ENCODE results near the gene PAM.
"Not testable (repeated sequence)": the region's sequence is repeated elsewhere in the genome, so short reads cannot be mapped to it uniquely, and the experiment has no call there.

Gene PAM

DNA sequence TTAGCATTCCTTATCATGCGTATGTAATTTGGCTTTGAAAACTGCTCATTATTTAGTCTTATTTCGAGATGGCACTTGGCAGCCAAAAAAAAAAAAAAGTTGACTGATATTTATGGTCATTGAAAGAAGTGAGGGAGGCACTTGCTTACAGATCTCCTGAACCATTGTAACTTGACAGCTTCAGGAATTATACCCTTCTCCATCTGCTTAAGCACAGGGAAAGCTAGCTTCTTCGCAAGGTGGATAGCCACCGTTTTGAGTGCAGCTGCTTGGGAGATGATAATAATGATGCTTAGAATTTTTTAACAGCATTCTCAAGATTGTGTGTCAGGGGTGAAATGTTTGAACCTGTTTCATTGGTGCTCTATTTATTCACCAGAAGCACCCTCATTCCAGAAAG lies 248.8 kb downstream of the PAM start:
- no peak for DNase-seq

DNA sequence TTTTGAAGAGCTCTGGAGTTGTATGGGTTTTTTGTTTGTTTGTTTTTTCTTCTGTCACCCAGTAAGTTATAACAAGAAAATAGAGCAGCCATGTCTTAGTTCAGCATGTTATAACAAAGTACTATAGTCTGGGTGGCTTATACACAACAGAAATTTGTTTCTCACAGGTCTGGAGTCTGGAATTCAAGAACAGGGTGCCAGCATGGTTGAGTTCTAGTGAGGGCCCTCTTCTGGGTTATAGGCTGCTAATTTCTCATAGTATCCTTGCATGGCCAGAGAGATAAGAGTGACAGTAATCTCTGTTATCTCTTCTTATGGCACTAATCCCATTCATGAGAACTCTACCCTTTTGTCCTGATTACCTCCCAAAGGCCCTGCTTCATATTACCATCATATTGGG lies 250.2 kb downstream of the PAM start:
- DNase-seq: no peak

DNA sequence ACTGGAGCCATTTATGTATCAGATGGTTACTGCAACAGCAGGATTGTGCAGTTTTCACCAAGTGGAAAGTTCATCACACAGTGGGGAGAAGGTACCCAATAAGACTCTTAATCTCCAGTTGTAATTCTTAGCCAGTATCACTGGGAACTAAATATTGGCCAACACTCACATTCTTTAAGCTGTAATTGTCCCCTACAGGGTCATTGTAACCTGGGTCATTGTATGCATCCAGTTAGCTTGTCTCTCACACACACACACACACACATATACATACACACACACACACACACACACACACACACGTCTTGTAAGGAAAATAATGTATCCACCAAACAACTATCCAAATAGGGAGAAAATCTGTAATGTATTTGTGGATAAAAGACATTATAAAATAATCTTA lies 251.8 kb downstream of the PAM start:
- no peak for DNase-seq

DNA sequence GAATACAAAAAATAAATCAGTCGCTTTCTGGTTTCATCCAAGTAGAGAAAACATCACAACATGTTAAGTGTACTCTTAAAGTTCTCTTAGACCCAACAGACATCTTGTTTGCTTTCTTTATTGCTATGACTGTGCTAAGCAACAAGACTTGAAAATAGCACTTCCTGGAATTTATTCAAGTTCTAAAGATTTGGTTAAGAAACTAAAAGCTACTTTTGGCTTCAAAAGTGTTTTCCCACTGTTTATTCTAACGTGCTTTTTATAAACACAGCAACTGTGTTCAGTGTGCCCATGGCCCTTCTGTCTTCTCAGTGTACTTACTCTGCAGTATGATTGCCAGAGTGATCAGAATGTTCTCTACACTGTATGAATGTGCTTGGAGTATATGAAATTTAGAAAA lies 255.1 kb downstream of the PAM start:
- DNase-seq: no peak

DNA sequence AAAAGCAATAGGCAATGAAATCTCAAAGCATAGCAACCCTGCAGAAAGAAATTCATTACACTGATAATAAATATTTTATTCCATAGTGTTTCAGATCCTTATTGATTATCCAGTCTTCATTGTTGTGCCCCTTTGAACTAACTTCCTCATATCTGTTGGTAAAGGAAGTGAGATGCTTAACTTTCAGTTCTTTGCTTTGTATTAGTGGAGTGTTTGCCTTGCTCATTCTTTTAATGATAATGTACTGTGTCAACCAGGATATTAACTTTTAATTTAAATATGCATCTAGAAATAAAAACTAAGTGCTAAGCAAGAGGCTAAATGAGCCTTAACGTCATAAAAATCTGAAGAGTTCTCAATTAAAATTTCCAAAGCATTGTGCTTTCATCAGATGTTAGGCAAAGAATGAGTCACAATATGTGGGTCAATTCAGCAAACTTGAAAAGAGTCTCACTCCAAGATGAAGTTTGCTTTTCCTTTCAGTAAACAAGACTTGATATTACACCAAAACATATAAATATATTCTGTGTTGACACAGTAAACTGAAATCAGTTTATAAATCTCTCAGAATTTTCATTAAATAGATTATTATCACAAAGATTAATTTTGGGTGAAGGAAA lies 258.9 kb downstream of the PAM start:
- no peak for DNase-seq

DNA sequence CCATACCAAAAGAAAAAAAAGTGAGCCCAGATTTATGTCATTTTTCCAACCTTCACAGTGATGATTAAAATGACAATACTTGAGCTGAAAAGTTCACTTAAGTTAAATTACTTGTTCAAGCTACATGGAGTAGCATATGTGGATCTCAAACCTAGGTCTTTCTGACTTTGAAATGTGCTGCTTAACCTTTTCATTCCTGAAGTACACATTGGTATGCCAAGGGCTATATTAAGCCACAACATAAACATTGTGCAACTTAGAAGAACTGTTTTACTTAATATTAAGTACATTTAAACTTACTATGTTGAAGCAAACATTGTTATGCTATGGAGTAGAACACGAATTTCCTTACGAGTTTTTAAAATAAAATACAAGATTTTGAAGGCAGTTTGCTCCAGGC lies 259.9 kb downstream of the PAM start:
- DNase-seq: peak; percentile 29

DNA sequence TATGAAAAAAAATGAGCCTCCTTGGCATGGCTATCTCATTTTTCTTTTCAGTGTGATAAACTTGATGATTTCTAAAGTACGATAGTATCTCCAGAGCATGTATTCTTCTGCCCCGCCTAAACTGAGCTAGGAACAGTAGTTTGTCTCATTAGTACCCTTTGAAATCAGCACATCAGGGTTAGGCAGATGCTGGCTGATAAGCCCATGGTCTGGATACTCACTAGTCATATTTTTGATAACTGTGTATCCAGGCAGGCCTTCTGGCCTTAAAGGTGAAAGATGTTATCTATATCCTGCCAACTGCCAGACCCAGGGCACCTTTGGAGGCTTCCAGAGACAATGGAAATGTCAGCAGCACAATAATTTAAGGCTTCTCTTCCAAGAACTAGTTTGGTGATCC lies 261.1 kb downstream of the PAM start:
- no peak for DNase-seq

DNA sequence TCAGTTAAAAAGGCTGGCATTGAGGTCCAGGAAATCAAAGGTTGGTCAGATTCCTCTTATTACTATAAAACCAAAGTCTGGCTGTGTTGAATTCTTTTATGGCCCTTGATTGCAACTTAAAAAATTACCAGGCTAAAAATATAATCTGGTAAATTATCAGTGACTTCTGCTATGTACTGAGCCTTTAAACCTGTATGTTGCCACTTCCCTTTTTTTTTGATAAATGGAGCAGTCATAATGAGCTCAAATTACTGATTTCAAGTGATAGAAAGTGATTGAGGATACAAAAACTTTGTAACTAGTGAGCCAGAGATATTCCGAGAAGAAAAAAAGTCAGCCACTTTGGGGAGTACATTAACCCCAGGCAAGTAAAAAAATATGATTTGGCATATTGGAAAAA lies 264.7 kb downstream of the PAM start:
- DNase-seq: no peak

DNA sequence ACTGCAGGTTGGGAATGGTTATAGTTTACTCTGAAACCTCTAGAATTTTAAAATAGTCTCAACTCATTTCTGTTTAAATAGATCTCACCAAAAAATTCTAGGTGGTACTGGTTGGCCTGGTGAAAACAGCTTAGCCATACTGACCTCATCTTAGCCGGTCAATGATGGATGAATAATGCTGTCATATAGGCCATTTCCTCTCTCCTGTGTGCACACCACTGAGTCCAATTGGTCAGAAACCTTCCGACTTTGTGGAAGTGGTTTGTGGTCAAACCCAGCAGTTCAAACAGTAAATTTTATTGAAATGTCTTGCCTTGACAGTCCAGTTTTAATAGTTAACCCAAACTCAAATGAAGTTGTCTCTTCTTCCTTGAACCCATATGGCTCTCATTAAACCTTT lies 266.2 kb downstream of the PAM start:
- no peak for DNase-seq

DNA sequence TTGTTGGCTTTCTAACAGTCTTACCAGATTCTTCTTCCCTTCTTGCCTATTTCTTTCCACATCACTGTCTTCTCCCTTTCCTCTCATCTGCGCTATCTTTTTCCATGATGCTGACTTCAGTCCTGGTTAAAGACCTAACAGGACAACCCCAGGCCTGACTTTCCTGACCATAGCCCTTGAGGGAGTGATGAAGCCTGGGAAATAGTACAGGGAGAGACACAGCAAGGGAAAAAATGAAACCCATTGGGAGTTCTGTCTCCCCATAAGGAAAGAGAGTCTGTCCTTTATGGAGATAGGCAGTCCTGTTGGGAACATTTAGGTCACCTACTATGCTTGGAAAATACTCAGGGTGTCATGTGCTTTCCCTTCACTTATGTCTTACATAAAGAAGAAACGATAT lies 272.2 kb downstream of the PAM start:
- DNase-seq: no peak

DNA sequence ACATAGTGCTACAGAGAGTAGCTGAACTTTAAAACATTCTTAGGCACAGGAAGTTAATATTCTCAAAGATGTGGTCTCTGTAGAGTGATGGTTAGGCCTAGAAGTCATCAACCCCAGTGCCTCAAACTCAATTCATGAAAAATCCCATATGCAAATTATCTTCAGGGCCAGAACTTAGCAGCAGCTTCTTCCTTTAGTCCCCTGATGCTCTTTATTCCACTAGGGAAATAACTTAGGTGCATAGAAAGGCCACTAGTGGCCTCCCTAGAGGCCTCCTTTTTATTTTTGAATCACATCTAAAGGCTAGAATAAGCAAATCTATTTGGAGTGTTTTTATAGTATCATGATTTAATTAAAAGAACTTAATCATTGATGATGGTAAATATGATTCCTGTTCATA lies 276.5 kb downstream of the PAM start:
- DNase-seq: no peak

DNA sequence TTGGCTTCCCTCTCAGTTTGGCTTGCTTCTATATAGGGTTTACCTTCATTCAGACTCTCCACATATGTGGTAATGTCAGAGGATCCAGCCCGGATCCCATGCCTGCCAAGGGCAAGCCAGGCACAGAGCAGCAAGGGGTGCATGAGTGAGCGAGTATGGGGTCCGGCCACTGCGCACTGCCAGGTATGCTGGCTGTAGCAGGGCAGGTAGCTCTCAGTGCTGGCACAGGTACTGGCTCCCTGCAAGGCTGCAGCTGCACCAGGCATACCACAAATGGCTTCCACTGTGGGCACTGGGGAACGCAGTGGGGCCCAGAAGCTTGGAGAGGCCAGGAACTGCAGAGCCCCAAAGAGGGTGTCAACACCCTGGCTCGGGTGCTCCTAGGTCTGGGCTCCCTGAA lies 278.6 kb downstream of the PAM start:
- DNase-seq: no peak

DNA sequence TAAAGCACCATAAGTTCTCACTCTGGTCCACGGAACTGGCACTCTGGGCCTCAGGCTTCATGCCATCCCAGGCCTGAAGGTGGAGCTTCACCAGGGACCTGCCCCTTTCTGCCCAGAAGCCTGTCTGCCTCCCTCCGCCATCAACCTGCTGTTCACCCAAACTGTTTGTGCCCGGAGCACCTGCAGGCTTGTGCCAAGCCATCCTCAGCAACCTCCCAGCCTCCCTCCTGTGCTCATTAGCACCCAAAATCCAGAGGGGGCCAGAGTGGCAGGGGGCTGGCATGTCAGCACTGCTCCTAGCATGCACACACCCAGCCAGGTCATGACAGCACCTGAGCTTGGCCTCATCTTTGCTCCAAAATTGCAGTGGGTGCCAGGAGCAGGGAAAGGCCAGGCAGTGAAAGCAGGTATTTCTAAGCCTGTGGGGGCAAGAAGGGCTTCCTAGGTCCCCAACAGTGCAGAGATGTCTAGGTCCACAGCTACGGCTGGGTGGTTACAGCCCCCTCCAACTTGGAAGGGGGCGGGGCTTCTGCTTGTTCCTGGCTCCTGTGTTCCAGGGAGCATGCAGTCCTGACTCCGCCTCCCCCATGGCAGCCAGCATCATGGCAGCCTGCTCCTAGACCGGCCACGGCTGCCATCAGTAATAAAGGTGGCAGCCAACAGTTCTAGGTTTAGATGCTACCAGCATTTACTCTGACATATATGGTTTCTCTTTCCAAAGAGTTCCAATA lies 279.7 kb downstream of the PAM start:
- DNase-seq: no peak

DNA sequence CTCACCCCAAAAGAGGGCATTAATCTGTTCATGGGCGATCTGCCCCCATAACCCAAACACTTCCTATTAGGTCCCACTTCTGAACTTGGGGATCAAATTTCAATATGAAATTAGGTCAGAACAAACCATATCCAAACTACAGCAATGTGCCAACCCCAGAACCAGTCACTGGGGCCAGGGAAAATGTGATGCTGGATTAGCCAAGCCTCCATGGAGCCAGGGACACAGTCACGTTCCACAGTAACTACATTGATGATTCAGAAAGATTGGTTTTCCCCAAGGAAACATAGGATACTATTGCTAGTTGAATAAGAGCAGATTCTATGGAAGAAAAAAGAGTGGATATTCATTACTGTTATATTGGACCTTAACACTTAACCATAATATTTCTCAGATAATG lies 280.6 kb downstream of the PAM start:
- no peak for DNase-seq

DNA sequence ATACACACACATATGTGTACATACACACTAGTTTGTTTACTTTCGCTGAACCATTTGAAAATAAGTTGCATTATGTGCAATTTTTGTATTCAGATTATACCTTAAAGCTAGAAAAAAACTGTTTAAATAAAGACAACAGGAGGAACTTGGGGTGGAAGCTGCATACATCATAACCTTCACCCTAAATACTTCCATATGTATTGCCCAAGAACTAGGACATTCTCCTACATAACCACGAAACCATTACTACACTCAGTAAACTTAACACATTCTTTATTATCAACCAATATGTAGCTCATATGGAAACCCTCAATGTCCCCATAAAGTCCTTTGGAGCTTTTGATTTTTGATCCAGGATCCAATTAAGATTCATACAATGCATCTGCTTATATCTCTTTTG lies 281.5 kb downstream of the PAM start:
- no peak for DNase-seq

DNA sequence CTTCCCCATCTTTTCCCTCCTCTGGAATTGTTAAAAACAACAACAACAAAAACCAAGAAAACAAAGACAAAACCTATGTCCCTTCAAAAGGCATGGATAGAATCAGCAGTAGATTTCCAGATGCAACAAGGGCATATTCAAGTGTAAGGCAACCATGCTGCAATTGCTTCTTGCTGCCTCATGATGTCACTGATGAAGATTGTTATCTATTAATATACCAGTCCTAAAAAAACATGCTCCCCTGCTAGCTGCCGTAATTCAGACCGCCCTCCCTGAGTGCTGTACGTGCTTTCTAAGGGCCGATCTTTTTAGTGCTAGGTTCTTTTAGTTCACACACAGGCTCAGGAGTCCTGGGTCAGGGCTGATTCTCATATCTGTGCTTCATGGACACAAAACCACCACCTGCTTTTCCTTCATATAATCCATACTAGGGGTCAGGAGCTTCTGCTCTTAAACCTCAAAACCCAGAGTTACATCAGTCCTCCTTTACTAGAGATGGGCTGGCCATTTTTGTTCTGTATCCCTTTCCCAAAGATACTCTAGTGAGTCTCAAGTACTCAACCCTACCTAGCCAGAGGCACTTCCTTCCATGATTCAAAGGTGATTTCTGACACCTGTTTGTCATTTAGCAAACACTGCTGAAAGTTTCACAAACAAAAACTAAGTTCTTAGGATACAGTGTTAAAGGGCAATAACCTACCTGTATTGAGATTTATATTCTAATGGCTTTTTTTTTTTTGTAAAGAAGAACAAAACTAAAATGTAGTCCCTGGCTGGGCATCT lies 282.8 kb downstream of the PAM start:
- peak; percentile 14 for DNase-seq

DNA sequence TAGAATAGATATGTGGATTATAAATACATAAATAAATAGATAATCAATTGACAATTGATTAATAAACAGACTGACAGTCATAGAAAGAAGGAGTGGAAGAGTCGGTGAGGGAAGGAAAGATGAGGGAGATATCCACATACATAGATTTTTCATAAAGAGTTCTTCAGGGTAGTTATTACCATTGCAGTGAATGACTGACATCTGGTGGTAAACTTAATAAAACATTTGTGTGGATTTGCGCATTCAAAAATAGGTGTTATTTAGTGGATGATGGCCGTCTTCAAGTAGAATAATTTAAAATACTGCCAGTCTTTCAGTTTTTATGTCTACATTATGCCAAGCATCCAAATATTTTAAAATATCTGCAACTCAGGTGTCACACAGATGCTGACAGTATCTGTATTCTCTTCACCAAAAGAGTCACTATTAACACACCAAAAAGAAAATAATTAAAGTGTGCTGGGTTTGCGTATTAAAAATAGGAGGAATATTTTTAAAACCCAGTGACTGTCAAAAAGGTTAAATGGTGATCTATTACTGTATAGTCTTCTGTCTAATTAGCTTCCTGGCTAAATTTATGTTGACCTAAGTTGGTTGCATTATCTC lies 286.1 kb downstream of the PAM start:
- peak; percentile 34 for DNase-seq

DNA sequence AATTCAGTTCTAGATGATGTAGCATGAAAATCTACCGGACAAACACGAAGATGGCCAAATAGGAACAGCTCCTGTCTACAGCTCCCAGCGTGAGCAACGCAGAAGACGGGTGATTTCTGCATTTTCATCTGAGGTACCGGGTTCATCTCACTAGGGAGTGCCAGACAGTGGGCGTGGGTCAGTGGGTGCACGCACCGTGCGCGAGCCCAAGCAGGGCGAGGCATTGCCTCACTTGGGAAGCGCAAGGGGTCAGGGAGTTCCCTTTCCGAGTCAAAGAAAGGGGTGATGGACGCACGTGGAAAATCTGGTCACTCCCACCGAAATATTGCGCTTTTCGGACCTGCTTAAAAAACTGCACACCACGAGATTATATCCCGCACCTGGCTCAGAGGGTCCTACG lies 291.6 kb downstream of the PAM start:
- DNase-seq: not testable (repeated sequence)

DNA sequence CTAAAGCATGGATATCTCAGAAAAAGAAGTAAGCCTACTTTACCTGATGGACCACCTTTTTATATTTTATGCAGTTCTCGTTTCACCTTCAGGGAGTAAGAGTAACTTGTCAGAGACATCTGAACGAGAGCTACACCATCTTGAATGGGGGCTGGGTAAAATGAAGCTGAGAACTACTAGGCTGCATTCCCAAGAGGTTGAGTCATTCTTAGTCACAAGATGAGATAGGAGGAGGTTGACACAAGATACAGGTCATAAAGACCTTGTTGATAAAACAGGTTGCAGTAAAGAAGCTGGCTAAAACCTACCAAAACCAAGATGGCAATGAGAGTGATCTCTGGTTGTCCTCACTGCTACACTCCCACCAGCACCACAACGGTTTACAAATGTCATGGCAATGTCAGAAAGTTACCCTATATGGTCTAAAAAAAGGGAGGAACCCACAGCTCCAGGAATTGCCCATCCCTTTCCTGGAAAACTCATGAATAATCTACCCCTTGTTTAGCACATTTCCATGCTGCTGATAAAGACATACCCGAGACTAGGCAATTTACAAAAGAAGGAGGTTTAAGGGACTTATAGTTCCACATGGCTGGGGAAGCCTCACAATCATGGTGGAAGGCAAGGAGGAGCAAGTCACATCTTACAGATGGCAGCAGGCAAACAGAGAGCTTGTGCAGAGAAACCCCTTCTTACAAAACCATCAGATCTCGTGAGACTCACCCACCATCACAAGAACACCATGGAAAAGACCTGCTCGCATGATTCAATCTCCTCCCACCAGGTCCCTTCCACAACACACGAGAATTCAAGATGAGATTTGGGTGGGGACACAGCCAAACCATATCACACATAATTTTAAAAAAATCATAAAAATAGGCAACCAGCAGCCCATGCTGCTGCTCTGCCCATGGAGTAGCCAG lies 302.4 kb downstream of the PAM start:
- DNase-seq: peak; percentile 20

DNA sequence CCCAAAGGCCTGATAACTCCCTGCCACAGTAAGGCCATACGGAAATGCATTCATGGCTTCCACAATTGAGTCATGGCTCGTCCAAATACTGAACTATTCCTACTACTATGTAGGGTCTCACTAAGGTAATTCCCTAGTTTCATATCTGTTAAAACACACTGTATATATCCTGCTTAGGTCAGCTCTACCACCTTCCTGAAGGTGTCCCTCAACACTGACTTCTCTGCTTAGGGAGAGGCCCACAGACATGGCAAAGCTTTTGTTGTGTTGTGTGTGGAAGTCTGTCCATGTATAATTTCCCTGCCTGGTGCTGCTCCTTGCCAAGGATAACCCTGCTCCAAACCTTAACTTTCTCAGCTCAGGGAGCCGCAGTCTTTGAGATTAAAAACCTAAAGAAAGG lies 304.4 kb downstream of the PAM start:
- no peak for DNase-seq

DNA sequence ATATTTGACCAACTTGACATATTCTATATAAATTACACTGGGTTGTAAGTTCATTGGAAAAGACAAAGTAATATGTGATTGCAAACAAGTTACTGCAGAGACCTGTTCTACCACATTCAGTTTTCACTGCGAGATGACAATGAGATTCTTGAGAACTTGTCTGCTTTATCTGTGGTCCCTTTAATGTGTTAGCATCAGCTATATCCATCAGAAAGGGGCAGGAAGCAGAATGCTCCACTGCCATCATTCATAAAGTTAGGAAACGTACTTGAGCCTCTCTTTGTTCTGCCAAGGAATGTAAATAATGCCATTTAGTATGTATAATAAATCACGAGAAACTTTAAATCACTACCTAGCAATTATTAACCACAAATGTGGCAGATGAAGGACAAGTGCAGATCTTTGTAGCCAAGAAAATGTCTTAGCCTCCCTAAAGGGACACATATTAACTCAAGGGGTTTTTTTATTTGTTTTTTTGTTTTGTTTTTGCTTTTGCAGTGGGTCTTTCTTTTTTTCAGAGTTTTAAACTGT lies 305.4 kb downstream of the PAM start:
- no peak for DNase-seq

DNA sequence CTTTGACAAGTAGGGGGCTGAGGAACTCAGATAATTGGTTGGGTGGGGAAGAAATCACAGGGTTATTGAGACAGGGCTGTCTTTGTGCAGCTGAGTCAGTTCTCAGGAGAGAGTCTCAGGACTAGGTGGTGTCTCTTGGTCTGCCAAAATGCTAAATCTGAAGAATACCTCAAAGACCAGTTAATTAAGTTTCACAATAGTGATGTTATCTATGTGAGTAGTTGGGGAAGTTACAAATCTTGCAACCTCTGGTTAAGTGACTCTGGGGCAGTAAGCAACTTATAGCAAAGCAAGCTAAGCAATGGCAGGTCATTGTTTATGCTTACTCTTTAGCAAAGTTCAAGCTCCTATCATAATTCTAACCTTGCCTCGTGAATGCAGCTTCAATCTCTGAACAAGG lies 311.2 kb downstream of the PAM start:
- DNase-seq: no peak

Measured in fibroblast of skin of back (primary cell).